GM12878 (cell line): ENCODE measurements around the gene TRAPPC2.

Experiments
- EP300 ChIP-seq, 2 experiments: fragments of 150-350 bp in 1 of 2; IDR thresholded peaks; 2 replicates each; pipeline ENCODE4 v1.6.1; 2011 to 2012; ENCODE audit warnings: low read depth in 2 of 2, low read length in 2 of 2, borderline replicate concordance in 1 of 2, improper control_type of control experiment in 1 of 2, inconsistent platforms in 1 of 2; ENCODE audit not compliant: control insufficient read depth in 1 of 2
- ZNF274 ChIP-seq: IDR thresholded peaks from one replicate; pipeline ENCODE4 v1.8.0; 2011; ENCODE audit not compliant: insufficient read length, insufficient read depth
- TF ChIP-seq, protein P1 (sequence below), 3 experiments: IDR thresholded peaks in 2 of 3; conservative IDR thresholded peaks in 1 of 3; 2 replicates each; pipeline ENCODE4 v1.5.1; 2011; ENCODE audit warnings: low read depth in 3 of 3, low read length in 3 of 3, mild to moderate bottlenecking in 3 of 3, control low read depth in 2 of 3, moderate library complexity in 2 of 3, inconsistent platforms in 1 of 3, mixed read lengths in 1 of 3; ENCODE audit not compliant: control insufficient read depth in 2 of 3, insufficient read depth in 1 of 3; ENCODE audit errors: extremely low read depth in 1 of 3

DNA sequence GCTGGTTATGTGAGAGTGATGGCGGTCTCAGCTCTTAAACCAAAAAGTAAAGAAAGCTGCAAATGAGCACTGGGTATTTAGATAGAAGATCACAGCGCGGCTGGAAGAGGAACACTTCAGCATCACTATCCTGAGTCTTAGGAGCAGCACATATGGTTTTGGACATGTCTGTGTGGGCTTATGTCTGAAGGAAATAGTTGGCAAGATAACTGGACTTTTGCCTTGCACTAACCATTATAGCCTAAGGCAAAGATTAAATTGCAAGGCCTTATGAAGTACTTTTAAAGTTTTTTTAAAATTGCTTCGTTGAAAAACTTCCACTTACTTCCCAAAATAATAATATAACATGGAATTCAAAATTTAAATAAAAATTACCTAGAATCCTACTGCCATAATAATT is 50.1 kb downstream of the TRAPPC2 start:
- TF ChIP-seq, protein P1, sequence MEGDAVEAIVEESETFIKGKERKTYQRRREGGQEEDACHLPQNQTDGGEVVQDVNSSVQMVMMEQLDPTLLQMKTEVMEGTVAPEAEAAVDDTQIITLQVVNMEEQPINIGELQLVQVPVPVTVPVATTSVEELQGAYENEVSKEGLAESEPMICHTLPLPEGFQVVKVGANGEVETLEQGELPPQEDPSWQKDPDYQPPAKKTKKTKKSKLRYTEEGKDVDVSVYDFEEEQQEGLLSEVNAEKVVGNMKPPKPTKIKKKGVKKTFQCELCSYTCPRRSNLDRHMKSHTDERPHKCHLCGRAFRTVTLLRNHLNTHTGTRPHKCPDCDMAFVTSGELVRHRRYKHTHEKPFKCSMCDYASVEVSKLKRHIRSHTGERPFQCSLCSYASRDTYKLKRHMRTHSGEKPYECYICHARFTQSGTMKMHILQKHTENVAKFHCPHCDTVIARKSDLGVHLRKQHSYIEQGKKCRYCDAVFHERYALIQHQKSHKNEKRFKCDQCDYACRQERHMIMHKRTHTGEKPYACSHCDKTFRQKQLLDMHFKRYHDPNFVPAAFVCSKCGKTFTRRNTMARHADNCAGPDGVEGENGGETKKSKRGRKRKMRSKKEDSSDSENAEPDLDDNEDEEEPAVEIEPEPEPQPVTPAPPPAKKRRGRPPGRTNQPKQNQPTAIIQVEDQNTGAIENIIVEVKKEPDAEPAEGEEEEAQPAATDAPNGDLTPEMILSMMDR (IDR thresholded peaks at IDR 0.05 in 2 of 3, conservative IDR thresholded peaks at IDR 0.05 in 1 of 3; ENCODE audit: control insufficient read depth in 2 of 3, extremely low read depth in 1 of 3, insufficient read depth in 1 of 3, low read depth in 3 of 3, low read length in 3 of 3), result no peak
- TF ChIP-seq EP300 (IDR thresholded peaks at IDR 0.05; ENCODE audit: borderline replicate concordance in 1 of 2, control insufficient read depth in 1 of 2, low read depth in 2 of 2, low read length in 2 of 2) (no peak), ZNF274 (no peak)
